GM12865 (cell line): ENCODE data around the gene TEC.

ENCODE experiments used
- DNase-seq: peaks from one replicate; pipeline ENCODE4 v3.0.0; 2010; ENCODE audit warnings: low read depth
- H3K4me3 ChIP-seq: 2 replicates; pipeline ENCODE4 v1.5.1; 2011; ENCODE audit warnings: mild to moderate bottlenecking, low read depth, low read length, control low read depth
- TF ChIP-seq, protein P1 (sequence below): IDR thresholded peaks from 2 replicates; pipeline ENCODE4 v1.5.1; 2011; ENCODE audit warnings: low read length, control low read depth, low read depth, inconsistent platforms; ENCODE audit not compliant: insufficient read depth; ENCODE audit errors: missing control alignments

TEC gene

DNA sequence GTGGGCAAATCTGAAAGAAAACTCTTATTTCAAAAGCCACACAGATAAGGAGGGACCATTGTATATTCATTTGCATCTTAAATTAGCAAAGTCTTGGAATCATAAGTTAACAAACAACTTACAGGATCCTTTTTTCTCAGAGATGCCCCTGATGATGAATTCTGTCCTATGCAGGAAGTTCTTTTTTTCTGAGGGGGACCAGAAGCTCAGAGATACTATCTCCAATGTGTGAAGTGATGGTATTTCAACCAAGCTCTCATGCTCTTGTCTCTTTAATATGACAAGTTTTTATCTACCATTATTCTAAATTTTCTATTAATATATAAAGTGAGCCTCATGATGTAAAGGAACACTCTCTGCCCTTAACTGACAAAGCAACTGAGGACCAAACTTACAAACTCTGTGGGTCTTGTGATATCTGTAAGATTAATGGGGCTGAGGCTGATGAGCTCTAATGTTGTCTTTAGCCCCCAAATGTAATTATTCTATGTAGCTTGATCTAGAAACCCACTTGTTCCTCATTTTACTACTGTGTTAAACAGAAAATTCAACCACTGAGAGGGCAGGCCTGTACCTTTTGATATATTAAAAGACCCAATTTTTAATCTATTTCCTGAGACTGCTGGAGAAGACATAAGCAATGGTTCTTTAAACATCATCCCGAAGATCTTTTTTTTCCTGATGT is 27.0 kb downstream of the TEC start:
- no peak for DNase-seq
- no peak overlapping the region for H3K4me3 ChIP-seq
- TF ChIP-seq, protein P1, sequence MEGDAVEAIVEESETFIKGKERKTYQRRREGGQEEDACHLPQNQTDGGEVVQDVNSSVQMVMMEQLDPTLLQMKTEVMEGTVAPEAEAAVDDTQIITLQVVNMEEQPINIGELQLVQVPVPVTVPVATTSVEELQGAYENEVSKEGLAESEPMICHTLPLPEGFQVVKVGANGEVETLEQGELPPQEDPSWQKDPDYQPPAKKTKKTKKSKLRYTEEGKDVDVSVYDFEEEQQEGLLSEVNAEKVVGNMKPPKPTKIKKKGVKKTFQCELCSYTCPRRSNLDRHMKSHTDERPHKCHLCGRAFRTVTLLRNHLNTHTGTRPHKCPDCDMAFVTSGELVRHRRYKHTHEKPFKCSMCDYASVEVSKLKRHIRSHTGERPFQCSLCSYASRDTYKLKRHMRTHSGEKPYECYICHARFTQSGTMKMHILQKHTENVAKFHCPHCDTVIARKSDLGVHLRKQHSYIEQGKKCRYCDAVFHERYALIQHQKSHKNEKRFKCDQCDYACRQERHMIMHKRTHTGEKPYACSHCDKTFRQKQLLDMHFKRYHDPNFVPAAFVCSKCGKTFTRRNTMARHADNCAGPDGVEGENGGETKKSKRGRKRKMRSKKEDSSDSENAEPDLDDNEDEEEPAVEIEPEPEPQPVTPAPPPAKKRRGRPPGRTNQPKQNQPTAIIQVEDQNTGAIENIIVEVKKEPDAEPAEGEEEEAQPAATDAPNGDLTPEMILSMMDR = no peak

DNA sequence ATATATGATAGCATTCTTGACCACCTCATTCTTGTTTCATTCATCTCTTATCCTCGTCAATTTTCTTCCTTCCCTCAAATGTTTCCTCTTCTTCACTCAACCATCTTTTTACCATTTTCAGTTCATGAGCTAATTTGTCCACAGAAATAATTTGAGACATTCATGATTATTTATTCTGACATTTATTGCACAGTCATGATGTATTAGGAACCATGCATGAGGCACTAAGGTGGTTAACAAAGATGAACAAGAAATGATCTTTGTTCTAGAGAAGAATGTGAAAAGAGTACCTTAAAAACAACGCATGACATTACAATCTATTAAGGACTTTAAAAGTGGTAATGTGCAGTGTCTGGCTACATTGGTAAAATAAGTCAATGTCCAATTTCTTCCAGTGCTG is 27.9 kb downstream of the TEC start:
- no peak overlapping the region for H3K4me3 ChIP-seq
- TF ChIP-seq, protein P1 = no peak
- DNase-seq = no peak

DNA sequence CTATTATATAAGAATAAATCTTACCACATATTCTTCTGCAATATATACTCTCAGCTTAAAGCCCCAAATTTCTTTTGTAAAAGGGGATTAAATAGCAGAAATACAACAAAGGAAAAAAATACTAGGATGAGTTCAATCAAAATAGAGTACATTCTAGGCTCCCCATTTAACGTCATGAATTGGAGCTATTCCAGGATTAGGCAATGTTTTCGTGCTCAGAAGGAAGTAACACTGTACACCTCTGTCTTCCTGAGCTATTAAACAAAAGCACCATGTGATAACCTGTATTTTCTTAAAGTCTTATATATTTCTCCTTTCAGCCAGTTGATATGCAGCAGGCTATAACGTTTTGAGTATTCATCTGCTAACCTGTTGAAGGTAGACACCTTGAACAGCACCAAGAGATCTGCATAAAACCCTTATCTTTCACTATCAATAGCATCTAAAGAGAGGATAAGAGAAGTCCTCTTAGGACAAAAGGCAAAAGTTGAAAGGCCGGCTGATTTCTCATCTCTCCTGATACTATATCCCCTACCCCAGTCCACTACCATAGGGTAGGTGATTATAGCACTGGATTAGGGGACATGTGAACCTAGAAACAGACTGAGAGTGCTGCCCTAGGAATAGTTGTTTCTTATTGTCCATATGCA is 31.5 kb downstream of the TEC start:
- no peak overlapping the region for H3K4me3 ChIP-seq
- TF ChIP-seq, protein P1 = no peak
- DNase-seq = no peak

DNA sequence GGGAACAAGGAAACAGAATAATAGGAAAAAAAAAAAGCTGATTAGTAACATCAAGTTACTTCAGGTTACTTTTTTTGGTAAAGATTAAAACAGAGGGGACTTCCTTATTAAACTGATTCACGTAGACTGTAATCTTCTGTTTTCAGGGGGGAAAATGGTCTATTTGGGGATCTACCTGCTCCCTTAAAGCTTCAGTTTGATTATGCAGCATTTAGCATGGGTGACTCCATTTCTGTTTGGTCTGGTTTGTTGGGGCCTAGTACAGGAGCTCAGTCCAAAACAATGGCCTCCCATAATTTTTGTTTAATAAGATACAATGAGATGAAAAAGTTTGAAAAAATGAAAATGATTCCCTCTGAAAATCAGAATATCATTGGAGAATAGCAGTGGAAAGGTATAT is 34.6 kb downstream of the TEC start:
- TF ChIP-seq, protein P1 = no peak
- no peak for DNase-seq
- H3K4me3 ChIP-seq = no peak overlapping the region

DNA sequence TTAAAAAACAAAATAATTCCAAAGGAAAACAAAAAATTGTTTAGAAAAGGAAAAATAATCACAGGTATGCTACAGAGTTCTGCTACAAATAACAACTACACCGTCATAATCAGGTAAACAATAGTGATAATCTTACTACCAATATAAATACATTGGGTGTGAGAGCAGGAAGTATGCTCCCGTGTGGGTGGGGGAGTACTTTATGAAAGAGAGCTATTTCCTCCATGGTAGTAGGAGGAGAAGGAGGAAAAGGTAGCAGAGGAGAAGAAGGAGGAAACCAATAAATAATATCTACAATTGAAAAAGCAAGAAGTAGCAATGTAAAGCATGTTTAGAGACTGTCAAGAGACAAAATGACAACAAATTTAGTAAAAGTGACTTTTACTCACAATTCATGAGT is 35.1 kb downstream of the TEC start:
- H3K4me3 ChIP-seq = no peak overlapping the region
- no peak for DNase-seq
- TF ChIP-seq, protein P1 = no peak

DNA sequence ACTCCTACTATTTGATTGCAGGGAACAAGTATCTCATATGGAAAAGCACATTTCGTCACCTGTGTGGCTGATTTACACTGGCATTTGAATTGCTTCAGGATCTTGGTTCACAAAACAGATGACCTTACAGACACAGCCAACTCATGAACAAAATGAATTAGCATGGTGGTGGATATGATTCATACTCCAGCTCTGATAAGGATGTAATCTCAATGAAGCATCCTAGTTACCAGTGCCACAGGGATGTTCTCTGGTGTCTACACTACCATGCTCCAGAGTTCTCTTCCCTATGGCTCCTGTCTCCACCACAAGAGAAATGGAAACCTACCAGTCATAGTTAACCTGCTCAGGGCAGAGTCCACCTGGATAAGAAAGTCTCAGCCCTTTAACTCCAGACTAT is 40.7 kb downstream of the TEC start:
- TF ChIP-seq, protein P1 = no peak
- H3K4me3 ChIP-seq = no peak overlapping the region
- no peak for DNase-seq

DNA sequence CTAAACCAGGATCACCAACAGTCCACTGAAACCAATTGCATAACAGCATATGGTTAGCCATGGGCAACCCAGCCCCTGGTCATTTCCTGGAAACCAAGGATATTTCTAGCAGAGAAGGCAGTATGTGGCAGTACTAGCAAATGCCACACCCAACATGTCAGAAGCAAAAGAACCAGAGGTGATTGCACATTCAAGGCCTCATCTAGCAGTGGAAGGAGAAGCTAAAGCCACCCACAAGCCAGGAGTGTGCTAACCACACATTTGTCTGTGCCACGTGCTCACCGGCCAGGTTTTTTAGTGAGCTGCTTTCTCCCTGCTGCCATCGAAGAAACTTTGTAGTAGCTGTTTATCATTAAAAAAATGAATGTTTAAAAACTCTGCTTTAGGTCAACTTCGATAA is 42.0 kb downstream of the TEC start:
- no peak overlapping the region for H3K4me3 ChIP-seq
- peak; percentile 28 for DNase-seq
- TF ChIP-seq, protein P1 = no peak
